Bronchus fibroblast of lung (primary cell): ENCODE data around the gene DHODH. TPM values are rescaled to one million over a fixed set of nuclear protein-coding genes. Genes with fewer than 3 reads are reported as not detected.

Experiments used
- total RNA-seq: library from RNA; depleted of rRNA; stranded (reverse); fragments of >200 nt; gene quantifications from 2 replicates; pipeline ENCODE4 v1.2.3, GENCODE V29; 2015

DHODH gene
- 6.2 and 7.2 TPM in 2 replicates for total RNA-seq

GRCh38 chr16:72008424-72009216, at the start of gene DHODH:
Gene DHODH (plus strand): TSS chr16:72008744. CDS start chr16:72008765, 21 bp downstream.

GRCh38 chr16:72054254-72054847, 45.8 kb downstream of the DHODH start, which contains the start of gene HP:
Gene HP (plus strand): TSS chr16:72054505. CDS start chr16:72054653, 148 bp downstream.

Other genes with a start within 250 kb of the DHODH start
- 40.2 and 44.9 TPM in 2 replicates for gene AP1G1, start 199.9 kb upstream of the DHODH start, total RNA-seq
- 4.7 and 5.5 TPM in 2 replicates for gene ATXN1L, start 162.8 kb upstream of the DHODH start, total RNA-seq
- gene ZNF821, start 124.6 kb upstream of the DHODH start, total RNA-seq, result 2.1 and 3.4 TPM in 2 replicates
- gene IST1, start 113.2 kb upstream of the DHODH start, total RNA-seq, result 77.2 and 84.2 TPM in 2 replicates
- gene PKD1L3, start 8.3 kb upstream of the DHODH start, total RNA-seq, result not detected in 2 replicates
- gene HP, start 45.8 kb downstream of the DHODH start, total RNA-seq, result not detected in 2 replicates
- gene HPR, start 54.5 kb downstream of the DHODH start, total RNA-seq, result not detected in 2 replicates
- gene TXNL4B, start 84.9 kb downstream of the DHODH start, total RNA-seq, result 6.8 and 7.4 TPM in 2 replicates
- 29.6 and 34.8 TPM in 2 replicates for gene DHX38, start 85.1 kb downstream of the DHODH start, total RNA-seq
- 0.17 and 0.45 TPM in 2 replicates for gene PMFBP1, start 163.4 kb downstream of the DHODH start, total RNA-seq